Measurements from ENCODE around the gene OLA1.
"Not testable (repeated sequence)": the region's sequence is repeated elsewhere in the genome, so short reads cannot be mapped to it uniquely, and the experiment has no call there.

The OLA1 gene

GRCh38 chr2:174248187-174248997 is at the start of gene OLA1:
OLA1 (minus strand) TSS chr2:174248532; CDS start chr2:174246815, 1,717 bp downstream.
- peak; percentile 86 to 96 for DNase-seq (ENCODE audit: extremely low read depth in 1 of 2, low read depth in 1 of 2)

DNA sequence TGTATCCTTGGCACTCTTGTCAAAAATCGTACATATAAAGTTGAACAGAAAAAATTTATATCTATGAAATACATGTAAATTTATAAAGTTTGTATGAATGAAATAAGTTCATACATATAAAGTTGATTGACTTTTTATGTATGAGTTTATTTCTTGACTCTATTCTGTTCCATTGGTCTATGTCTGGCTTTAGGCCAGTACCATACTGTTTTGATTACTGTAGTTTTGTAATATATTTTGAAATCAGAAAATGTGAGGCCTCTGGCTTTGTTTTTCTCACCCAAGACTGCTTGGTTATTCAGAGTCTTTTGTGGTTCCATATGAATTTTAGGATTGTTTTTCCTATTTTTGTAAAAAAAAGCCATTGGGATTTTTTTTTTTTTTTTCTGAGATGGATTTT is 44.6 kb upstream of the OLA1 start:
- DNase-seq (ENCODE audit: extremely low read depth in 1 of 2, low read depth in 1 of 2), result no peak

GRCh38 chr2:174286172-174286571 is 37.8 kb upstream of the OLA1 start:
- DNase-seq (ENCODE audit: extremely low read depth in 1 of 2, low read depth in 1 of 2), result no peak

GRCh38 chr2:174282441-174282840 is 34.1 kb upstream of the OLA1 start:
- no peak for DNase-seq (ENCODE audit: extremely low read depth in 1 of 2, low read depth in 1 of 2)

GRCh38 chr2:174281736-174282135 is 33.4 kb upstream of the OLA1 start:
- DNase-seq (ENCODE audit: extremely low read depth in 1 of 2, low read depth in 1 of 2), result no peak

GRCh38 chr2:174280596-174280995 is 32.3 kb upstream of the OLA1 start:
- no peak for DNase-seq (ENCODE audit: extremely low read depth in 1 of 2, low read depth in 1 of 2)

DNA sequence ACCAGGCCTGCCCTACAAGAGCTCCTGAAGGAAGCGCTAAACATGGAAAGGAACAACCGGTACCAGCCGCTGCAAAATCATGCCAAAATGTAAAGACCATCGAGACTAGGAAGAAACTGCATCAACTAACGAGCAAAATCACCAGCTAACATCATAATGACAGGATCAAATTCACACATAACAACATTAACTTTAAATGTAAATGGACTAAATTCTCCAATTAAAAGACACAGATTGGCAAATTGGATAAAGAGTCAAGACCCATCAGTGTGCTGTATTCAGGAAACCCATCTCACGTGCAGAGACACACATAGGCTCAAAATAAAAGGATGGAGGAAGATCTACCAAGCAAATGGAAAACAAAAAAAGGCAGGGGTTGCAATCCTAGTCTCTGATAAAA is 21.9 kb upstream of the OLA1 start:
- DNase-seq (ENCODE audit: extremely low read depth in 1 of 2, low read depth in 1 of 2), result not testable (repeated sequence)

- no peak for DNase-seq (ENCODE audit: extremely low read depth in 1 of 2, low read depth in 1 of 2)
Measured at GRCh38 chr2:174266288-174266687, 18.0 kb upstream of the OLA1 start.

DNA sequence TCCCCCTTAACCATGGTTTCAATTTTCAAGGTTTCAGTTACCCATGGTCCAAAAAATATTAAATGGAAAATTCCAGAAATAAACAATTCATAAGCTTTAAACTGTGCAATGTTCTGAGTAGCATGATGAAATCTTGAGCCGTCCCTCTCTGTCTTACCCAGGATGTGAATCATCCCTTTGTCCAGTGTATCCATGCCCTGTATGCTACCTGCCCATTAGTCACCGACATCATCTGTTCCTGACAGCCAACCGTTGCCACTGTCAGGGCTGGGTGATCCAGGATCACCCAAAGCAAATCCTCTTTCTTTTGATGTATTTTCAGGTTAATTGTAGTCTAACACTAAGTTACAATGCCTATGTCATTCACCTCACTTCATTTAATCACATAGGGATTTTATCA is 15.7 kb upstream of the OLA1 start:
- no peak for DNase-seq (ENCODE audit: extremely low read depth in 1 of 2, low read depth in 1 of 2)

- no peak for DNase-seq (ENCODE audit: extremely low read depth in 1 of 2, low read depth in 1 of 2)
Measured at GRCh38 chr2:174259981-174260380, 11.6 kb upstream of the OLA1 start.

DNA sequence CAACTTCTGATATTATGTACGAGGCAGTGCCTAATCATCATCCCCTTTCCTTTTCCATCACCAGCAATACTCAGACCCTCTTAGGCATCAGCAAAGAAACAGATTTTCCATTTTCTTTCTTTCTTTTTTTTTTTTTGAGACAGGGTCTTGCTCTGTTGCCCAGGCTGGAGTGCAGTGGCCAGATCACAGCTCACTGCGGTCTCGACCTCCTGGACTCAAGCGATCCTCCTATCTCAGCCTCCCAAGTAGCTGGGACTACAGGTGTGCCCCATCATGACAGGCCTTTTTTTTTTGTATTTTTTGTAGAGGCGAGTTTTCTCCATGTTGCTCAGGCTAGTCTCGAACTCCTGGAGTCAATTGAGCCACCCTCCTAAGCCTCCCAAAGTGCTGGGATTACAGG is 5.9 kb upstream of the OLA1 start:
- no peak for DNase-seq (ENCODE audit: extremely low read depth in 1 of 2, low read depth in 1 of 2)

DNA sequence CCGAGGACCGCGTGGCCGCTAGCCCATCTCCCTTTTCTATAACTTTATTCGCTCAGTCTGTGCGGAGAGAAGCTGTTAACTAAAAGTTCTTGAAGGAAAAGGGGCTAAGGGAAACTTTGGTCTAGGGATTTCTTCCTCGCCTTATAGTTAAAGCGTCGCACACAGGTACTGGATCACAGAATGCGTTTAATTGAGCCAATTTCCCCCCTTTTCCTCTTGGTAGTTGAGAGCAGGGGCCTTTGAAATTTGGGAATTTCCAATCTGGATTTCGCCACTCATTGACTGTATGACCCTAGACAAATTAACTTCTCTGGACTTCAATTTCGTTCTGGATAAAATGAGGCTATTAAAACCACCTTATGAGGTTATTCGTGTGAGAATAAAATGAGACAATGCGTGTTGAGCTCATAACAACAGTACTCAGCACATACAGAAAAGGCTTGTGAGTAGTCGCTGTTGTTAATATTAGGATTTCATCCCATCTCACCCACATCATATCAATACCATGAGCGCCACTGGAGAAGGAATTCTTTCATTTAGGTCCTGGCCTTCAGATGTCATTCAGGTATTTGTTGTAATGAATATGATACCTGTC is 763 bp upstream of the OLA1 start:
- no peak for DNase-seq (ENCODE audit: extremely low read depth in 1 of 2, low read depth in 1 of 2)

DNA sequence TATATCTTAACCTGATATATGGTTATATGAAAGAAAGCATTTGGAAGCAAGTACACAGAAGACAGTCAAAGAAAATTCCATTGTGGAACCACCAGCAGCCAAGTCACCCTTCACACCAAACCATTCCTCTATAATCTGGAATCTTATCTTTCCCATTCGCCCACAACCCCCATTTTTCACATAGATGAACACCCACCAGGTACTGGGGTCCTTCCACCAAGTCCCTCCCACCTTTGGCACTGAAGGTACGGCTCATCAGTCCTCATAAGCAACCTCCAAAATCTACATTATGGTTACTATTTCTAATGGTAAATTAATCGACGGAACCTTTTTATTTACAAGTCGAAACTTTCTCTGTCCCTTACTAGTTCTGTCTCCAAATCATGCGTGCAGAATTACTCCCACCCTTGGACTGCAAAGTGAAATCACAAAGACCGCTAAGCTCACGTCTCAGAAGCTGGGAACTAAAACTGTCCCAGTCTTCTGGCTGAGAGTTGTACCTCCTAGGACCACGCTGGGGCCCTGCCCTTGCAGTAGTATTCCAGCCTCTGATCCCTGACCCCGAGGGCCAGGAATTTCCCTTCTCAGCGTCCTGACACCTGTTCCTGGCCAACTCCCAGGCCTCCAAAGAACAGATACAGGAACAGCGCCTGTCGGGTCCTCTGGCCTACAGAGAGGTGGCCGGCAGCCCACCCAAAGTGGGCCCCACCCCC is 702 bp downstream of the OLA1 start:
- no peak for DNase-seq (ENCODE audit: extremely low read depth in 1 of 2, low read depth in 1 of 2)

- no peak for DNase-seq (ENCODE audit: extremely low read depth in 1 of 2, low read depth in 1 of 2)
Measured at GRCh38 chr2:174246944-174247381, 1.4 kb downstream of the OLA1 start.

- not testable (repeated sequence) for DNase-seq (ENCODE audit: extremely low read depth in 1 of 2, low read depth in 1 of 2)
Measured at GRCh38 chr2:174245628-174246027, 2.7 kb downstream of the OLA1 start.

GRCh38 chr2:174245065-174245464 is 3.3 kb downstream of the OLA1 start:
- no peak for DNase-seq (ENCODE audit: extremely low read depth in 1 of 2, low read depth in 1 of 2)

DNA sequence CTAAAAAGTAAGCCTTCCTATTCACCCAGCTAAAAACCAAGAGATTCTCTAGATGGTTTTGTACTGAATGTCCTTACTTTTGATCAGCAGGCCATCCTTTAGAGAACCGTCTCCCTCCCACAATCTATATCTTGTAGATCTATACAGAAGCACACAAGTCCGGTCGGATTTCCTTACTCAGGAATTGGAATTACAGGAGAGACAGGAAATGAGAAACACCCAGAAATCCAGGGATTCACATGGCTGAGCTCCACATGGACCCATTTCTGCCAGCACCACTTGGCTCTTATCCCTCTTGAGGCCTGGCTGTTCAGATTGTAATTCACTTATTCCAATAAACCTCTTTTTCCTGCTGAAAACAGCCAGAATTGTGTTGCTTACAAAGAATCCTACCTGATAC is 4.5 kb downstream of the OLA1 start:
- no peak for DNase-seq (ENCODE audit: extremely low read depth in 1 of 2, low read depth in 1 of 2)

- DNase-seq (ENCODE audit: extremely low read depth in 1 of 2, low read depth in 1 of 2), result no peak
Measured at GRCh38 chr2:174240097-174240496, 8.2 kb downstream of the OLA1 start.

GRCh38 chr2:174236429-174236828 is 11.9 kb downstream of the OLA1 start:
- no peak for DNase-seq (ENCODE audit: extremely low read depth in 1 of 2, low read depth in 1 of 2)

GRCh38 chr2:174235680-174236079 is 12.7 kb downstream of the OLA1 start:
- DNase-seq (ENCODE audit: extremely low read depth in 1 of 2, low read depth in 1 of 2), result no peak

- DNase-seq (ENCODE audit: extremely low read depth in 1 of 2, low read depth in 1 of 2), result no peak
Measured at GRCh38 chr2:174233771-174234275, 14.5 kb downstream of the OLA1 start.

- no peak for DNase-seq (ENCODE audit: extremely low read depth in 1 of 2, low read depth in 1 of 2)
Measured at GRCh38 chr2:174227748-174228147, 20.6 kb downstream of the OLA1 start.
